IMR-90 (cell line): ENCODE measurements around the gene INAFM1. TPM values are rescaled to one million over a fixed set of nuclear protein-coding genes. Genes with fewer than 3 reads are reported as not detected.

Source experiments
- ATAC-seq: fragments of 200-7000 bp; cut with Tn5 transposase; 2 replicates; pipeline ENCODE4 v1.9.1; 2020; ENCODE audit warnings: low read depth, mild to moderate bottlenecking, moderate library complexity
- BruUV-seq: library from RNA; stranded (reverse); fragments of 400-500 nt; replicated peaks from 2 replicates; lab custom pipeline; 2021; lab: Mats Ljungman, UMichigan
- CTCF ChIA-PET: fragments of 300-600 bp; formaldehyde crosslinking; extraction: SDS; loops from one replicate; lab custom pipeline; 2021; ENCODE audit warnings: antibody characterized with exemption; lab: Yijun Ruan, JAX
- POLR2A ChIA-PET: fragments of 300-600 bp; sonication (Branson Sonifier 250); formaldehyde crosslinking; loops from one replicate; lab custom pipeline; 2022; ENCODE audit warnings: antibody characterized with exemption; ENCODE audit not compliant: unreplicated experiment; lab: Charles Lee
- DNase-seq: peaks from one replicate; pipeline ENCODE4 v3.0.0; 2013
- H2AFZ ChIP-seq: replicated peaks from 2 replicates; pipeline ENCODE3; 2013; ENCODE audit warnings: low read length, mild to moderate bottlenecking; ENCODE audit not compliant: poor library complexity
- H2AK5ac ChIP-seq: 2 replicates; pipeline ENCODE4 v1.6.1; 2013; ENCODE audit warnings: low read depth, low read length, inconsistent platforms
- H2AK9ac ChIP-seq: replicated peaks from 2 replicates; pipeline ENCODE3; 2013; ENCODE audit warnings: mild to moderate bottlenecking, low read depth, low read length, moderate library complexity; ENCODE audit not compliant: poor library complexity
- H2BK120ac ChIP-seq: 2 replicates; pipeline ENCODE4 v1.6.1; 2013; ENCODE audit warnings: low read depth, low read length, inconsistent platforms
- H2BK15ac ChIP-seq: 3 replicates; pipeline ENCODE4 v1.6.1; 2013; ENCODE audit warnings: low read depth, low read length, inconsistent platforms
- H2BK20ac ChIP-seq: 2 replicates; pipeline ENCODE4 v1.6.1; 2013; ENCODE audit warnings: low read depth, mild to moderate bottlenecking, inconsistent platforms, low read length, moderate library complexity
- H2BK5ac ChIP-seq: 2 replicates; pipeline ENCODE4 v1.6.1; 2013; ENCODE audit warnings: mild to moderate bottlenecking, low read depth, low read length, inconsistent platforms; ENCODE audit not compliant: poor library complexity, severe bottlenecking
- H3K14ac ChIP-seq: replicated peaks from 2 replicates; pipeline ENCODE4 v1.6.1; 2013; ENCODE audit warnings: low read depth, low read length, inconsistent platforms
- H3K18ac ChIP-seq: 2 replicates; pipeline ENCODE4 v1.6.1; 2013; ENCODE audit warnings: low read depth, low read length, control low read depth
- H3K23ac ChIP-seq: 2 replicates; pipeline ENCODE4 v1.6.1; 2013; ENCODE audit warnings: low read depth, low read length, inconsistent platforms
- H3K27ac ChIP-seq: 2 replicates; pipeline ENCODE4 v1.5.1; 2013; ENCODE audit warnings: mild to moderate bottlenecking, control low read depth, low read length; ENCODE audit not compliant: insufficient read depth
- H3K27me3 ChIP-seq: 2 replicates; pipeline ENCODE4 v1.6.1; 2013; ENCODE audit warnings: low read length; ENCODE audit not compliant: control insufficient read depth, insufficient read depth
- H3K36me3 ChIP-seq: 2 replicates; pipeline ENCODE4 v1.6.1; 2013; ENCODE audit warnings: low read length, mixed read lengths; ENCODE audit not compliant: control insufficient read depth, insufficient read depth
- H3K4ac ChIP-seq: 2 replicates; pipeline ENCODE4 v1.6.1; 2013; ENCODE audit warnings: low read depth, low read length, inconsistent platforms
- H3K4me1 ChIP-seq: 2 replicates; pipeline ENCODE4 v1.6.1; 2013; ENCODE audit warnings: low read length, mixed read lengths; ENCODE audit not compliant: control insufficient read depth, insufficient read depth
- H3K4me2 ChIP-seq: 2 replicates; pipeline ENCODE4 v1.6.1; 2013; ENCODE audit warnings: low read depth, mild to moderate bottlenecking, control low read depth, low read length, moderate library complexity
- H3K4me3 ChIP-seq: 2 replicates; pipeline ENCODE4 v1.5.1; 2013; ENCODE audit warnings: low read depth, mild to moderate bottlenecking, control low read depth, low read length, moderate library complexity; ENCODE audit not compliant: insufficient read depth
- H3K56ac ChIP-seq: 2 replicates; pipeline ENCODE4 v1.6.1; 2013; ENCODE audit warnings: low read length, inconsistent platforms; ENCODE audit not compliant: insufficient read depth; ENCODE audit errors: extremely low read depth
- H3K79me1 ChIP-seq, 2 experiments: 2 replicates each; pipeline ENCODE4 v1.6.1; 2013; ENCODE audit warnings: low read length in 2 of 2, inconsistent platforms in 1 of 2, low read depth in 1 of 2
- H3K9ac ChIP-seq: 2 replicates; pipeline ENCODE4 v1.6.1; 2013; ENCODE audit warnings: low read depth, low read length, control low read depth
- H3K9me1 ChIP-seq: 2 replicates; pipeline ENCODE4 v1.6.1; 2013; ENCODE audit warnings: low read length, inconsistent platforms; ENCODE audit not compliant: insufficient read depth
- H3K9me3 ChIP-seq: 2 replicates; pipeline ENCODE4 v1.6.1; 2013; ENCODE audit warnings: low read length; ENCODE audit not compliant: control insufficient read depth, insufficient read depth
- H4K20me1 ChIP-seq: 2 replicates; pipeline ENCODE4 v1.6.1; 2013; ENCODE audit warnings: low read length, inconsistent platforms; ENCODE audit not compliant: insufficient read depth
- H4K5ac ChIP-seq: 2 replicates; pipeline ENCODE4 v1.6.1; 2013; ENCODE audit warnings: mild to moderate bottlenecking, low read depth, low read length, control low read depth
- H4K8ac ChIP-seq, 2 experiments: 2 replicates each; pipeline ENCODE4 v1.6.1; 2013; ENCODE audit warnings: low read depth in 2 of 2, low read length in 2 of 2, control low read depth in 1 of 2, inconsistent platforms in 1 of 2
- H4K91ac ChIP-seq: 2 replicates; pipeline ENCODE4 v1.6.1; 2013; ENCODE audit warnings: low read depth, low read length, inconsistent platforms; ENCODE audit not compliant: insufficient read depth
- CHD1 ChIP-seq: IDR thresholded peaks from 2 replicates; pipeline ENCODE4 v1.6.1; 2012; ENCODE audit warnings: low read depth, low read length, improper control_type of control experiment
- MAZ ChIP-seq: IDR thresholded peaks from 2 replicates; pipeline ENCODE4 v1.6.1; 2012; ENCODE audit warnings: low read depth, mild to moderate bottlenecking, low read length, improper control_type of control experiment, moderate library complexity, borderline replicate concordance
- MXI1 ChIP-seq: IDR thresholded peaks from 2 replicates; pipeline ENCODE4 v1.6.1; 2012; ENCODE audit warnings: low read depth, mild to moderate bottlenecking, low read length, moderate library complexity, borderline replicate concordance
- RFX5 ChIP-seq: IDR thresholded peaks from 2 replicates; pipeline ENCODE4 v1.8.0; 2012; ENCODE audit warnings: low read depth, mild to moderate bottlenecking, low read length, moderate library complexity
- WGBS, 2 experiments: methylation state at CpG; one replicate each; pipeline versions ENCODE4 v1.1.5 to v1.1.7; 2013; ENCODE audit warnings: missing lambda C conversion rate in 2 of 2; ENCODE audit not compliant: insufficient read length in 1 of 2; ENCODE audit errors: extremely low coverage in 2 of 2; 5-methylcytosine and 5-hydroxymethylcytosine counted together
- dilution Hi-C: fragments of 300-500 bp; cut with HindIII; formaldehyde crosslinking; loops from one replicate; pipeline ENCODE4 v1.14.3; 2018; ENCODE audit warnings: low sequenced_read_pairs; ENCODE audit not compliant: unreplicated experiment
- in situ Hi-C: fragments of 300-500 bp; cut with MboI; formaldehyde crosslinking; loops from 3 replicates; pipeline ENCODE4 v1.14.3; 2019; ENCODE audit warnings: low sequenced_read_pairs, inconsistent platforms, mixed read lengths
- intact Hi-C: fragments of 100-400 bp; cut with micrococcal nuclease; formaldehyde crosslinking; loops from 2 replicates; pipeline ENCODE4 v1.10.0; 2022
- polyA plus RNA-seq, 3 experiments: library from polyadenylated mRNA; depleted of rRNA; stranded (reverse); fragments of >200 nt; gene quantifications; 2 replicates each; pipeline ENCODE4 v1.2.3, GENCODE V29; 2012; ENCODE audit warnings: low replicate concordance in 1 of 3
- total RNA-seq: library from RNA; depleted of rRNA; stranded (reverse); fragments of >200 nt; gene quantifications from 2 replicates; pipeline ENCODE4 v1.2.3, GENCODE V29; 2012

INAFM1 gene
- total and polyA plus RNA-seq, 2 of the 4 experiments (the other 2 are of a cell fraction) = 0.36 to 7.8 TPM

DNA sequence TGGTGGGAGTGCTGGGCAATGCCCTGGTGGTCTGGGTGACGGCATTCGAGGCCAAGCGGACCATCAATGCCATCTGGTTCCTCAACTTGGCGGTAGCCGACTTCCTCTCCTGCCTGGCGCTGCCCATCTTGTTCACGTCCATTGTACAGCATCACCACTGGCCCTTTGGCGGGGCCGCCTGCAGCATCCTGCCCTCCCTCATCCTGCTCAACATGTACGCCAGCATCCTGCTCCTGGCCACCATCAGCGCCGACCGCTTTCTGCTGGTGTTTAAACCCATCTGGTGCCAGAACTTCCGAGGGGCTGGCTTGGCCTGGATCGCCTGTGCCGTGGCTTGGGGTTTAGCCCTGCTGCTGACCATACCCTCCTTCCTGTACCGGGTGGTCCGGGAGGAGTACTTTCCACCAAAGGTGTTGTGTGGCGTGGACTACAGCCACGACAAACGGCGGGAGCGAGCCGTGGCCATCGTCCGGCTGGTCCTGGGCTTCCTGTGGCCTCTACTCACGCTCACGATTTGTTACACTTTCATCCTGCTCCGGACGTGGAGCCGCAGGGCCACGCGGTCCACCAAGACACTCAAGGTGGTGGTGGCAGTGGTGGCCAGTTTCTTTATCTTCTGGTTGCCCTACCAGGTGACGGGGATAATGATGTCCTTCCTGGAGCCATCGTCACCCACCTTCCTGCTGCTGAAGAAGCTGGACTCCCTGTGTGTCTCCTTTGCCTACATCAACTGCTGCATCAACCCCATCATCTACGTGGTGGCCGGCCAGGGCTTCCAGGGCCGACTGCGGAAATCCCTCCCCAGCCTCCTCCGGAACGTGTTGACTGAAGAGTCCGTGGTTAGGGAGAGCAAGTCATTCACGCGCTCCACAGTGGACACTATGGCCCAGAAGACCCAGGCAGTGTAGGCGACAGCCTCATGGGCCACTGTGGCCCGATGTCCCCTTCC, 45.5 kb downstream of the INAFM1 start:
- H2BK5ac ChIP-seq = no peak overlapping the region
- H3K18ac ChIP-seq = no peak overlapping the region
- H2AK5ac ChIP-seq = peak overlapping the region; percentile 28; the same call in 1 of the 2 replicates
- no peak overlapping the region for H2AK9ac ChIP-seq
- no peak overlapping the region for H2AFZ ChIP-seq
- H3K36me3 ChIP-seq = no peaks in the 10 kb centered on the region
- ChIA-PET CTCF (no interaction called here), POLR2A (no interaction called here)
- H3K4me2 ChIP-seq = no peak overlapping the region
- H3K4ac ChIP-seq = no peak overlapping the region
- H3K14ac ChIP-seq = no peak overlapping the region
- no peak overlapping the region for H3K4me3 ChIP-seq
- TF ChIP-seq MAZ = no peak
- no peak for TF ChIP-seq MXI1
- TF ChIP-seq RFX5 = no peak
- no peak for TF ChIP-seq CHD1
- BruUV-seq = no TSS peak
- no peak overlapping the region for H3K56ac ChIP-seq
- 0 out of 2 replicates have a peak, but pooled peaks cover 2% of the 10 kb centered on the region for H3K4me1 ChIP-seq
- no peak overlapping the region; the same call in 2 of the 3 replicates for H2BK15ac ChIP-seq
- no peak overlapping the region for H3K27ac ChIP-seq
- 0 out of 2 replicates have a peak, but pooled peaks cover 3% of the 10 kb centered on the region for H3K9me1 ChIP-seq
- H4K5ac ChIP-seq = no peak overlapping the region
- dilution Hi-C loops (no loop called here), in situ Hi-C loops (no loop called here), intact Hi-C loops (no loop called here)
- DNase-seq (no peak), ATAC-seq (no peak)
- H3K9ac ChIP-seq = no peak overlapping the region
- H3K9me3 ChIP-seq = peaks cover 2% of the 10 kb centered on the region
- H4K8ac ChIP-seq = no peak overlapping the region
- no peak overlapping the region for H3K23ac ChIP-seq
- H4K20me1 ChIP-seq = no peaks in the 10 kb centered on the region
- peaks cover 8% of the 10 kb centered on the region for H3K27me3 ChIP-seq
- no peak overlapping the region for H2BK20ac ChIP-seq
- no peak overlapping the region for H4K91ac ChIP-seq
- no peaks in the 10 kb centered on the region for H3K79me1 ChIP-seq
- H2BK120ac ChIP-seq = no peak overlapping the region
- WGBS, 2 experiments = 83% methylated on average over 15 of the region's 46 CpGs; no CpG with 5 or more reads in 1 of the 2 experiments
